Astrocyte (in vitro differentiated cells and primary cell): ENCODE data around the gene TMEM179. TPM values are rescaled to one million over a fixed set of nuclear protein-coding genes. Genes with fewer than 3 reads are reported as not detected.

ENCODE experiments used
- DNase-seq: peaks from one replicate; pipeline ENCODE4 v3.0.0-alpha.2; 2010; ENCODE audit warnings: low read depth
- FAIRE-seq: peaks from 2 replicates; lab custom pipeline; 2011; peaks lifted over from hg19 to GRCh38; lab: Jason Lieb, UNC
- H2AFZ ChIP-seq: 2 replicates; pipeline ENCODE4 v1.6.0; 2012; ENCODE audit warnings: low read depth, low read length, inconsistent platforms
- H3K27ac ChIP-seq: 2 replicates; pipeline ENCODE4 v1.5.1; 2011; ENCODE audit warnings: low read depth, low read length, inconsistent platforms
- H3K27me3 ChIP-seq: 2 replicates; pipeline ENCODE4 v1.6.0; 2011; ENCODE audit warnings: low read length, inconsistent platforms; ENCODE audit not compliant: insufficient read depth
- H3K36me3 ChIP-seq: 2 replicates; pipeline ENCODE4 v1.5.1; 2011; ENCODE audit warnings: low read length, inconsistent platforms; ENCODE audit not compliant: insufficient read depth
- H3K4me1 ChIP-seq: 2 replicates; pipeline ENCODE4 v1.5.1; 2011; ENCODE audit warnings: low read length, inconsistent platforms; ENCODE audit not compliant: insufficient read depth
- H3K4me2 ChIP-seq: 2 replicates; pipeline ENCODE4 v1.6.0; 2012; ENCODE audit warnings: low read length, inconsistent platforms
- H3K4me3 ChIP-seq: 2 replicates; pipeline ENCODE4 v1.5.1; 2011; ENCODE audit warnings: low read depth, mild to moderate bottlenecking, low read length, inconsistent platforms; ENCODE audit not compliant: insufficient read depth
- H3K79me2 ChIP-seq: 2 replicates; pipeline ENCODE4 v1.6.0; 2012; ENCODE audit warnings: mild to moderate bottlenecking, low read length, inconsistent platforms; ENCODE audit not compliant: insufficient read depth
- H3K9ac ChIP-seq: 2 replicates; pipeline ENCODE4 v1.6.0; 2012; ENCODE audit warnings: mild to moderate bottlenecking, low read length, inconsistent platforms
- H3K9me3 ChIP-seq: 2 replicates; pipeline ENCODE4 v1.5.1; 2012; ENCODE audit warnings: low read depth, mild to moderate bottlenecking, low read length, inconsistent platforms; ENCODE audit not compliant: insufficient read depth
- H4K20me1 ChIP-seq: 2 replicates; pipeline ENCODE4 v1.6.0; 2012; ENCODE audit warnings: low read length, inconsistent platforms; ENCODE audit not compliant: insufficient read depth
- H3K27ac Mint-ChIP-seq: one replicate; pipeline ENCODE4 v1.8.0; 2021; ENCODE audit warnings: mild to moderate bottlenecking, mixed read lengths; ENCODE audit not compliant: unreplicated experiment
- H3K27me3 Mint-ChIP-seq: one replicate; pipeline ENCODE4 v1.8.0; 2021; ENCODE audit warnings: low read depth, mixed read lengths; ENCODE audit not compliant: unreplicated experiment
- H3K36me3 Mint-ChIP-seq: one replicate; pipeline ENCODE4 v1.8.0; 2021; ENCODE audit warnings: low read depth, mixed read lengths; ENCODE audit not compliant: unreplicated experiment
- H3K4me1 Mint-ChIP-seq: one replicate; pipeline ENCODE4 v1.8.0; 2021; ENCODE audit warnings: low read depth, mixed read lengths; ENCODE audit not compliant: unreplicated experiment
- H3K4me3 Mint-ChIP-seq: one replicate; pipeline ENCODE4 v1.8.0; 2021; ENCODE audit warnings: mild to moderate bottlenecking, moderate library complexity, mixed read lengths; ENCODE audit not compliant: unreplicated experiment
- H3K9me3 Mint-ChIP-seq: one replicate; pipeline ENCODE4 v1.8.0; 2021; ENCODE audit warnings: mild to moderate bottlenecking, mixed read lengths; ENCODE audit not compliant: unreplicated experiment
- CTCF ChIP-seq: IDR thresholded peaks from 2 replicates; pipeline ENCODE4 v1.5.1; 2011; ENCODE audit warnings: low read depth, mild to moderate bottlenecking, inconsistent platforms, low read length, moderate library complexity; ENCODE audit not compliant: insufficient read depth
- EZH2 ChIP-seq: IDR thresholded peaks from 2 replicates; pipeline ENCODE4 v1.6.1; 2012; ENCODE audit warnings: mild to moderate bottlenecking, low read length, inconsistent platforms; ENCODE audit not compliant: insufficient read depth
- total RNA-seq: library from RNA; stranded (reverse); gene quantifications from 2 replicates; pipeline ENCODE4 v1.2.1, GENCODE V29; 2021

Gene TMEM179
- total RNA-seq, 1 donor from 2014 or later, result 0.82 TPM

GRCh38 chr14:104650057-104650980, 45.7 kb upstream of the TMEM179 start:
- FAIRE-seq, result no peak
- Histone ChIP-seq H3K9ac (peak overlapping the region; percentile 72), H3K27me3 (peaks cover 3% of the 10 kb centered on the region), H3K4me3 (peak overlapping the region; percentile 61), H3K36me3 (no peaks in the 10 kb centered on the region), H2AFZ (peak overlapping the region; percentile 96), H4K20me1 (no peaks in the 10 kb centered on the region), H3K4me2 (peak overlapping the region; percentile 92), H3K79me2 (no peaks in the 10 kb centered on the region), H3K4me1 (no peaks in the 10 kb centered on the region), H3K27ac (no peak overlapping the region), H3K9me3 (peaks cover 9% of the 10 kb centered on the region)
- Mint-ChIP-seq H3K4me1 (no peaks in the 10 kb centered on the region), H3K9me3 (peaks cover 25% of the 10 kb centered on the region), H3K36me3 (peaks cover 8% of the 10 kb centered on the region), H3K27ac (peak overlapping the region; percentile 12), H3K27me3 (peaks cover 6% of the 10 kb centered on the region), H3K4me3 (peak overlapping the region; percentile 81)
- no peak for DNase-seq
- TF ChIP-seq EZH2 (no peak), CTCF (peak; percentile 52)

- H3K27me3 Mint-ChIP-seq, result peaks cover 17% of the 10 kb centered on the region
- no peaks in the 10 kb centered on the region for H3K4me1 ChIP-seq
- peaks cover 19% of the 10 kb centered on the region for H3K9me3 Mint-ChIP-seq
- no peak overlapping the region for H2AFZ ChIP-seq
- H3K36me3 Mint-ChIP-seq, result peaks cover 4% of the 10 kb centered on the region
- H3K9ac ChIP-seq, result no peak overlapping the region
- FAIRE-seq, result no peak
- no peak overlapping the region for H3K4me3 ChIP-seq
- H3K4me1 Mint-ChIP-seq, result no peaks in the 10 kb centered on the region
- H3K4me2 ChIP-seq, result no peak overlapping the region
- H3K27me3 ChIP-seq, result peaks cover 3% of the 10 kb centered on the region
- no peak overlapping the region for H3K4me3 Mint-ChIP-seq
- H4K20me1 ChIP-seq, result no peaks in the 10 kb centered on the region
- TF ChIP-seq CTCF, result no peak
- TF ChIP-seq EZH2, result no peak
- H3K9me3 ChIP-seq, result peaks cover 7% of the 10 kb centered on the region
- no peak overlapping the region for H3K27ac Mint-ChIP-seq
- H3K27ac ChIP-seq, result no peak overlapping the region
- no peaks in the 10 kb centered on the region for H3K36me3 ChIP-seq
- no peaks in the 10 kb centered on the region for H3K79me2 ChIP-seq
- DNase-seq, result no peak
Observed at GRCh38 chr14:104647467-104648043, 43.0 kb upstream of the TMEM179 start.
